ENCODE data around the gene DNMT3A.
"Not testable (repeated sequence)": the region's sequence is repeated elsewhere in the genome, so short reads cannot be mapped to it uniquely, and the experiment has no call there.

Gene DNMT3A

GRCh38 chr2:25280051-25280687, 61.6 kb downstream of the DNMT3A start:
- DNase-seq, result no peak

- no peak for DNase-seq
Measured at GRCh38 chr2:25279091-25279651, 62.6 kb downstream of the DNMT3A start.

DNA sequence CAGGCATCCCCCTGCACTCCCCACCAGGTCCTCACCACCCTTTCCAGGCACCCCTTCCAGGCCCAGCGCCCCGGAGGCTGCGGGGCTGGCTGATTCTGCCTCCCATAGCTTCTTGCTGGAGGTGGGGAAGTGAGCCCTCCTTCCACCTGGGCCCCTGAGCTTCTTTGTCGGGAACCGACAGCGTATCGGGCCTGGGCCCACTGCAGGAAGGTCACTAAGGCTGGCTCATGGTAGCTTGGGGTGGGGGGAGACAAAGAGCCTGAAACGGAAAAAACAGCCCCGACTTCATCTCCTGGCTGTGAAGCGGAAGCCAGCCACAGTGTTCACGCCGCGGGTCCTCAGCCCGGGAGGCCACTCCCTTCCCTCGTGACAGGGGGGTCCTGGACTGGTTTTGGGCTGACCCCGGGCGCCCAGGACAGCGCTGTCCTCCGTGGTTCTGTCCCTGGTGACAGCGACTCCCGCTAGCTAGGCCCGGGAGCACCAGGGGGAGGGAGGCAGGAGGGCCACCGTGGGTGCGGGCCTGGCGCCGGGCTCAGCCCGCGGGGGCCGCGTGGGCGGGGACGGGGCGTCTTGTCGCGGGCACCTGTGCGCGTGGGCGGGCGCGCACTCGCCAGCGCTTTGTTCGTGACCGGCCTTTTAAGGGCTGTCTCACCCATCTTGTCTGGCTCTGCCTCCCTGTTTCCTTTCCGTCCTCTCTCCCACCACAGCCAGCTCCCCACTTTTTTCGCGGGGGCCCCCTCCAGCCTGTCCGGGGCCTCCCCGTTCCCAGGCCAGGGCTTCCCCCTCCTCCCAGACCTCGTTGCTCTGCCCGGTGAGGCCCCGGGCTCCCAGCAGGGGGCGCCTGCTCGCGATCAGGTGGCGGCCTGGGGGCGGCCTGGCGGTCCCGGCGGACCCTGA, 64.9 kb downstream of the DNMT3A start:
- peak; percentile 76 for DNase-seq

DNA sequence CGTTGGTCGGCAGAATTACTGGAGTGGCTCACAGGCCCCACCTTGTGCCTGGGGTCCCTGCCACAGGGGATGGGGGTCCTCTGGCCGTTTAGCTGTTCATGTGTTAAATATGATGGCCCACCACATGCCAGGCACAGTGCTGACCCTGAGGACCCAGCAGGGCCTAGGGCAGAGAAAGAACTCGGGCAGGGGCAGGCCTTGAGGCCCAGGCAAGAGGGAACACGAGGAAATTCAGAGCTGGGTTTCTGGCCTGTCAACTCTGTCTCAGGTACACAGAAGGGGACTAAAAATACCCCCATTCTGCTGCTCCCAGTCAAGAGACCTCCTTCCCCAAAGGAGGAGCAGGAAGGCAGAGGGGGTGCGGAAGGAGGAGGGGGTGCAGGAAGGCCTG, 66.2 kb downstream of the DNMT3A start:
- DNase-seq, result no peak

DNA sequence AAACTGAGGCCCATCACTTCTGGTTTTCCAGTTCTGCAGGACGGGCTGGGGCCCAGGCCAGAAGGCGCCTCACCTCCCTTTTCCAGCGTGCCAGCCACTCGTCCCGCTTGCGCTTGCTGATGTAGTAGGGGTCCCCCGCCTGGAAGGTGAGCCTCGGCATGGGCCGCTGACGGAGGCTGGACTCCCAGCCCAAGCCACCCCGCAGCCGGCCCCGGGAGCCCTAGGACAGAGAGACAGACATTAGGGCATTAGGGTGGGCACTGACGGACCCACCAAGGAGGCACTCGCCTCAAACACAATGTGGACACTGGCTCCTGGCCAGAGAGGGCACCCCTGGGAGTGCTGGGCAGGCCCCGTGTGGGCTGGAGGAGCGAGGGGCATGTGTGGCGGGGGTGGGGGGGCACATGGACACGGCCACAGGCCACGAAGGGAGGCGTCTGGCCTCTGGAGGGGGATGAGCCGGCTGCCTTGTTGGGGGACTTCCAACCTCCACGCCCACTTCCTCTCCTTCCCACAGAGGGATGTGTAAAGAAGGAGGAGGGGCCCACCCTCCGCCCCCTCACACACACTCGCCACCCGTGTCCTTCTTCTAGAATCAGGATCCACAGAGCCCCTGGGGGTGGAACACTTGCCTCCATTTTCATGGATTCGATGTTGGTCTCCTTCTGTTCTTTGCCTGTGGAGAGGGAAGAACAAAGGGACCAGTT, 66.7 kb downstream of the DNMT3A start:
- peak; percentile 61 for DNase-seq

DNA sequence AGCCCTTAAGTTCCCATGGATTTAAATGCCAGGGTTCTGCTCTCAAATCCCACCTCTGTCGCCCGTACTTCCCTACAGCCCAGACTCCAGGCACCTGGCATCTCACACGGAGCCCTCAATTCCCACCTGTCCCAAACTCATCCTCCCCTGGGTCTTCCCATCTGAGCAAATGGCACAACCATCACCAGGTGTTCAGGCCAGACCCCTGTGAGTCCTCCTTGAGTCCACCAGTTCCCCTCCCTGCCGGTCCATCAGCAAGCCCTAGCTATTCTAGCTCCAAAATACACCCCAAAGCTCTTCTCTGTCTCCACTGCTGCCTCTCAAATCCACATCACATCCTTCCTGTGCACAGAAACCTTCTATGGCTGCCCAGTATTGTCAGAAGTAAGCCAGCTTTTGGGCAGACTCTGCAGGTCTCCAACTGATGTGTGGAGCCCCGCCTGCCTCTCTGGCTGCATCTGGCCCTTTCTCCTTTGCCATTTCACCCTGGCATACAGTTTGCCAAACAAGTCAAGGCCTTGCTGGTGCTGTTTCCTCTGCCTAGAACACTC, 67.7 kb downstream of the DNMT3A start:
- no peak for DNase-seq

- not testable (repeated sequence) for DNase-seq
Measured at GRCh38 chr2:25272705-25273104, 69.0 kb downstream of the DNMT3A start.

DNA sequence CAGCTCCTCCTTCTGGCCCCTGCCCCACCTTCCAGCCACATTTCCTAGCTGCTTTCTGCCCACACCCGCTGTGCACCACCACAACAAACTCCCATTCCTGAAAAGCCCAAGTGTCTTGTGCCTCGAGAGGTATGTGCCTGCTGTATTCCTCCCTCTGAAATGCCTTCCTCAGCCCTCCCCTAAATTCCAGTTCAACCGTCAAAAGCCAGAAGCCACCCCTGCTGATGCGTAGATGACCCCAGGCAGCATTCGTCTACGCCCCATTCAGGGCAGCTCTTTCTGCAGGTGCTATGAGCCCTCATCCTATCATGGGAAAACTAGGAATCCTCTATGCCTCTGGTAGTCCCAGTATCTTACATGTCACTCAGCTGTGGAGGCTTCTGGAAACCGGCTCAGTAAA, 71.7 kb downstream of the DNMT3A start:
- no peak for DNase-seq

DNA sequence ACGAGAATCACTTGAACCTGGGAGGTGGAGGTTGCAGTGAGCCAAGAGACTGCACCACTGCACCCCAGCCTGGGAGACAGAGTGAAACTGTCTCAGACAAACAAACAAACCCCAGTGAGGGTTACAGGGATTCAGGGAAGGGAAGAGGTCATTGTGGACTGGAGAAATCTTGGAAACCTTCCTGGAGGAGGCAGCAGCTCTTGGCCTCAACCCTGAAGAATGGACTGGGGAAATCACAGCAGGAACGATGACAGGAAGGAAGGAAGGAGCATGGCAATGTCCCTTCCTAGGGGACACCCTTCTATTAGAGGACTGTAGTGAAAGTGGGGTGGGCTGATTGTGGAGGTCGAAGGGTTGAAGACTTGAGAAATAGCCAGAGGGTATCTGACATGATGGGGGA, 72.5 kb downstream of the DNMT3A start:
- no peak for DNase-seq

- DNase-seq, result no peak
Measured at GRCh38 chr2:25268139-25268538, 73.6 kb downstream of the DNMT3A start.

- DNase-seq, result no peak
Measured at GRCh38 chr2:25266399-25266798, 75.3 kb downstream of the DNMT3A start.

DNA sequence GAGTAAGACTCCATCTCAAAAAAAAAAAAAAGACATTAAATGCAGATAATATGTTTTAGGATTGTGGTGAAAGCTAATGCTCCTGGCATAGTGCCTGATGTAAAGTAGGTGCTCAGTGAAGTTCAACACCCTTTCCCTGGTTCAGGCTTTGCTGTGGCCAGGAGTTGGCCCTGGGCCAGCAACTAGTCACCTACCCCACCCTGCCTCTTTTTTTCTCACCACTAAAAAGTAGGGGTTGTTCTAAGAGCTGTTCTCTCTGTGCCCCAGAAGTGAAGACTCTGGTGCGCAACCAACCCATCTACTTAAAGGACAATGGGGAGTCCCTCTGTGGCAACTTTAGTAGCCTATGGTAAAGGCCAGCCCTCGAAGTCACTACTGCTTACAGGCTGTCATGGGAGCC, 75.9 kb downstream of the DNMT3A start:
- DNase-seq, result peak; percentile 20

DNA sequence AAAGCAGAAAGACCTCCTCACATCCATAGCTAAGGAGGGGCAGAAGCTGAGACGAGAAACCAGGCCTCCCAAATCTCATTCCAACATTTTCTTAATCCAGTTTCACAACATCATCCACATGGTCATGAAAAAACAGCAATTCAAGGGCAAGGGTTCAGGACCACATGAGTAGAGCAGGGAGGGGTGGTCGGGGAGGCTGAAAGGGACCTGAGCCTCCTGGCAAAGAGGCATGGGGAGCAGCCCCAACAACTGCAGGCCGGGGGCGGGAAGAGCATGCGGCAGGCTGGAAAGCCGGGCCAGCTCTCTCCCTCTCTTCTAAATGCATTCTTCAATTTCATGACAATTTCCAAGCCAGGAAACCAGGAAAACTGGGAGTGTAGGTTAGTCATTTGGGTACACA, 76.7 kb downstream of the DNMT3A start:
- no peak for DNase-seq

GRCh38 chr2:25262288-25262687, 79.4 kb downstream of the DNMT3A start:
- no peak for DNase-seq

GRCh38 chr2:25259737-25260124, 82.0 kb downstream of the DNMT3A start:
- no peak for DNase-seq

DNA sequence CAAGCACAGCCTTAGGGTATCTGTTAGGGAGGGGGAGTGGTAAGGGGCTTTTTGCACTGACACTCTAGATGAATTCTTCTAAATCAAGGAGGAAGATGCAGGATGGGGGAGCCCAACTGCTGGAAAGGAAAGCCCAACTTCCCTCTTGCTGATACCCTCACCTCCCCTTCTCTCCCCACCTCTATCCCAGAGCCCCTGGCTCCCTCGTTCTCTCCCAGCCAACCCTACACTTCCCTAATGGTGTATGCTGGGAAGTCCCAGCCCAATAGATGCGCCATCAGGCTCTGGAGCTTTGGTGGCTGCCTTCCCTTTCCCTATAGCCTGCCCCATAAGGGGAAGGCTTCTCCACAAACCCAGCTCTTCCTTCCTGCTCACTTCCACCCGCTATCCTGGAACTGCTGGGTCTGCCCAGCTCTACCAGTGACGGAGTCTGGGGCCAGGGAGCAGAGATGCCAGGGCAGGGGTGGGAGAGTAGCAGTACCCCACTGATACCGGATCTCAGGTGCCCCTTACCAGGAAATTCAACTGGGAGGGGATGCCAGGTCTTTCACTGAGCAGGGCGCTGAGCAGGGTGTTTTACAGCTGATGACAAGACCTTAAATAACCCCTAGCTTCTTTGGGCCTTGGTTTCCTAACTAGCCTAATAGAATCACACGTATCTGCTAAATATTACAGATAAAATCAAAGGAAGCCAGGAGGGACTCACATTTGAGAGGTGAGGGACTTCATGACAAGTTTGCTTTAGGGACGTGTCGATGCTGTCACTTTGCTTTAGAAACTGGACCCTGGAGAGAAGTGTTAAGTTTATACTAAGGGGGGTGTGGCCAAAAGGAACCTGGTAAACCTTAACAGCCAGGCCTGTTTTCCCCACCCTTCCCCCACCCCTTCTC, 82.6 kb downstream of the DNMT3A start:
- no peak for DNase-seq

DNA sequence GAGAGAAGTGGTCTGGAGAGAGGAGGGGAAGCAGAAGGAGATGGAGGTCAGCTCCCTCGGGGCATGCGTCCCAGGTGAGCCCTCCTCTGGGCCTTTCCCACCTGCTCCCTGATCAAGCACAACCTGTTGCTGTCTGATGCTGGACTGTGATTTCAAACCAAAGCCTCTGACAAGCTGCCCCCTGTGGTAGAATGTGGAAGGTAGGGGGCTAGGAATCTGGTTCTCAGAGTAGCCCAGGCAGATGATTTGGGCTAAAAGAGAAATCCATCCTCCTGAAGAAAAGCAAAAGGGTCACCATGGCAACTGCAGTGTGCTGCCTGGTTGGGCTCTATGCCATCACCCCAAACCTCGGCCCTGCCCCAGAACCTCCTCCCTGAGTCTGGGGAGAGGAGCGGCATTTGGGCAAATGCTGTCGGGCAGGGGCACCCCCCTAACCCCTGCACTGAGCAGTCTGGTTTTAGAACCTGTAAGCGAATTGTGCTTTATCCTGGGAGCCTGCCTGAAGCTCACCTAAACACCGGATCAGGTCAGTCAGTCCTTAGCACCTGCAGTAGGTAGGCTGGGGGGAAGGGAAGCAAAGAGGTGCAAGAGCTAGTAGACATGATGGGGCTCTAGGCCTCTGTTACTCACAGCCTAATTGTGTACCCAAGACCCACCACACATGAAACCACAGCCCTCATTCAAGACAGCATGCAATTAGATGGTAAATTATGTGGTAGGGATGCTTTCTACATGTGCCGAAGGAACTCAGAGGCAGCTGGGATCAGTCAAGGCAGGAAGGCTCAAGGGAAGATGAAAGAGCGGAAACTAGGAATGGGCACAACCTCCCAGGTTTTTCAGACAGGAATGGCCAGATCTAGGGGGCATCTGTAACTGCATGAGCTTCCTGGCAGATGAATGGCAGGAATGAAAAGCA, 83.5 kb downstream of the DNMT3A start:
- no peak for DNase-seq

GRCh38 chr2:25257032-25257552, 84.6 kb downstream of the DNMT3A start:
- DNase-seq, result no peak

DNA sequence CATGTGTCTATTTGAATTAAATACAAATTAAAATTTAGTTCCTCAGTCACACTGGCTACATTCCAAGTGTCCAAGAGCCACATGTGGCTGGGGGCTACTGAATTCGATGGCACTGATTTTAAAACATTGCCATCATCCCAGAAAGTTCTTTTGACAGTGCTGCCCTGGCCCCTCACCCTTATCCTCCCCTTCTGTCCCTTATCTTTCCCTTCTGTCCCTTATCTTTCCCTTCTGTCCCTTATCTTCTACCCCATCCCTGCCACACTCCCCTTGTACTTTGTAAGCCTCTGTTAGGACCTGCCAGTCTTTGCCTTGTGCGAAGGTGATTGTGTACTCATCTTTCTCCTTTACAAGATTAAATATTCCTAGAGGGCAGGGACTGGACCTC, 85.2 kb downstream of the DNMT3A start:
- DNase-seq, result no peak

- no peak for DNase-seq
Measured at GRCh38 chr2:25255745-25256487, 85.8 kb downstream of the DNMT3A start.

Measured in activated naive CD4-positive, alpha-beta T cell treated with Interleukin-2 at 50 U/mL for 16 hours (primary cell).